Testis (tissue), 3 donors: ENCODE results near the gene EHD4. TPM values are rescaled to one million over a fixed set of nuclear protein-coding genes. Genes with fewer than 3 reads are reported as not detected.

Experiments used
- DNase-seq: peaks from one replicate; pipeline ENCODE4 v3.0.0-alpha.2; 2019
- H3K27ac ChIP-seq, 2 donors: fragments of 200-600 bp; sonication (generic); one replicate each; pipeline ENCODE4 v1.5.1; 2019
- H3K27me3 ChIP-seq: fragments of 200-600 bp; sonication (generic); one replicate; pipeline ENCODE4 v1.5.1; 2019
- H3K36me3 ChIP-seq: fragments of 200-600 bp; sonication (generic); one replicate; pipeline ENCODE4 v1.5.1; 2017; ENCODE audit warnings: low read depth; ENCODE audit errors: missing control alignments
- H3K4me1 ChIP-seq: fragments of 200-600 bp; sonication (generic); one replicate; pipeline ENCODE4 v1.5.1; 2019
- H3K4me3 ChIP-seq, 2 donors: fragments of 200-600 bp; sonication (generic); one replicate each; pipeline ENCODE4 v1.5.1; 2017 to 2019
- H3K9me3 ChIP-seq: fragments of 200-600 bp; sonication (generic); one replicate; pipeline ENCODE4 v1.5.1; 2017
- CTCF ChIP-seq, 3 experiments: fragments of 450-650 bp in 2 of 3; fragments of 200-600 bp in 1 of 3; sonication (generic) in 1 of 3; IDR thresholded peaks; one replicate each; pipeline ENCODE4 v1.5.1; 2016 to 2019; ENCODE audit warnings: antibody characterized with exemption in 3 of 3, mild to moderate bottlenecking in 2 of 3, moderate library complexity in 1 of 3
- POLR2A ChIP-seq: fragments of 450-650 bp; IDR thresholded peaks from one replicate; pipeline ENCODE4 v1.6.1; 2017; ENCODE audit warnings: antibody characterized with exemption, mild to moderate bottlenecking, moderate library complexity
- WGBS, 2 donors: methylation state at CpG; one replicate each; pipeline ENCODE4 v1.1.5; 2018; 5-methylcytosine and 5-hydroxymethylcytosine counted together
- intact Hi-C: fragments of 100-400 bp; cut with DNase I; formaldehyde crosslinking; loops from one replicate; pipeline ENCODE4 v1.15.1; 2023; ENCODE audit warnings: low total_unique reads
- polyA plus RNA-seq: library from polyadenylated mRNA; stranded (reverse); fragments of 350-450 nt; fragmentation: Illumina TruSeq; extraction: RNeasy Lipid Tissue Mini Kit (QIAGEN cat#74804); gene quantifications from one replicate; pipeline ENCODE4 v1.2.3, GENCODE V29; 2014; ENCODE audit warnings: low read depth, low replicate concordance; ENCODE audit not compliant: insufficient read depth
- total RNA-seq, 2 donors: library from RNA; depleted of rRNA; stranded (reverse); fragments of >200 nt; gene quantifications; one replicate each; pipeline ENCODE4 v1.2.3, GENCODE V29; 2016

Gene EHD4
- total and polyA plus RNA-seq, 3 donors from 2014 or later, result 8.0 to 10.2 (median 9.4) TPM

GRCh38 chr15:42016971-42017370 lies 44.6 kb upstream of the EHD4 start:
- peaks cover 3% of the 10 kb centered on the region for H3K4me1 ChIP-seq
- H3K36me3 ChIP-seq, result no peaks in the 10 kb centered on the region
- H3K4me3 ChIP-seq, result no peak overlapping the region
- H3K9me3 ChIP-seq, result no peaks in the 10 kb centered on the region
- intact Hi-C loops, result no loop called here
- H3K27ac ChIP-seq, result no peak overlapping the region
- 88 to 95% methylated on average over 6 of the region's 6 CpGs for WGBS, 2 donors
- TF ChIP-seq CTCF (IDR thresholded peaks at IDR 0.05), result no peak
- no peak for TF ChIP-seq POLR2A
- no peaks in the 10 kb centered on the region for H3K27me3 ChIP-seq
- no peak for DNase-seq

- H3K4me1 ChIP-seq, result peaks cover 3% of the 10 kb centered on the region
- H3K9me3 ChIP-seq, result no peaks in the 10 kb centered on the region
- H3K36me3 ChIP-seq, result no peaks in the 10 kb centered on the region
- TF ChIP-seq POLR2A, result no peak
- no peak for TF ChIP-seq CTCF (IDR thresholded peaks at IDR 0.05)
- H3K27ac ChIP-seq, result no peak overlapping the region
- DNase-seq, result no peak
- intact Hi-C loops, result no loop called here
- H3K27me3 ChIP-seq, result no peaks in the 10 kb centered on the region
- WGBS, 2 donors, result 97 to 100% methylated on average over 4 of the region's 4 CpGs
- no peak overlapping the region for H3K4me3 ChIP-seq
These were observed 42.0 kb upstream of the EHD4 start for GRCh38 chr15:42014406-42014805.

GRCh38 chr15:42012928-42013482 lies 40.6 kb upstream of the EHD4 start:
- TF ChIP-seq CTCF (IDR thresholded peaks at IDR 0.05) (no peak), POLR2A (no peak)
- H3K4me3 ChIP-seq, result no peak overlapping the region
- H3K27me3 ChIP-seq, result no peaks in the 10 kb centered on the region
- intact Hi-C loops, result no loop called here
- no peaks in the 10 kb centered on the region for H3K36me3 ChIP-seq
- H3K4me1 ChIP-seq, result no peaks in the 10 kb centered on the region
- no peak for DNase-seq
- WGBS, 2 donors, result 84 to 93% methylated on average over 10 of the region's 10 CpGs
- H3K9me3 ChIP-seq, result no peaks in the 10 kb centered on the region
- H3K27ac ChIP-seq, result no peak overlapping the region

- WGBS, 2 donors, result 60 to 77% methylated on average over 2 of the region's 2 CpGs
- H3K36me3 ChIP-seq, result no peaks in the 10 kb centered on the region
- H3K27ac ChIP-seq, result no peak overlapping the region
- no peaks in the 10 kb centered on the region for H3K9me3 ChIP-seq
- intact Hi-C loops, result no loop called here
- H3K4me3 ChIP-seq, result no peak overlapping the region
- no peaks in the 10 kb centered on the region for H3K4me1 ChIP-seq
- no peak for DNase-seq
- TF ChIP-seq CTCF (IDR thresholded peaks at IDR 0.05) (no peak), POLR2A (no peak)
- no peaks in the 10 kb centered on the region for H3K27me3 ChIP-seq
These were observed 39.9 kb upstream of the EHD4 start for GRCh38 chr15:42012241-42012640.

GRCh38 chr15:42011074-42011473 lies 38.7 kb upstream of the EHD4 start:
- Histone ChIP-seq H3K27ac (no peak overlapping the region), H3K9me3 (no peaks in the 10 kb centered on the region), H3K36me3 (no peaks in the 10 kb centered on the region), H3K27me3 (no peaks in the 10 kb centered on the region), H3K4me3 (no peak overlapping the region), H3K4me1 (no peaks in the 10 kb centered on the region)
- TF ChIP-seq CTCF (IDR thresholded peaks at IDR 0.05), result no peak
- no peak for TF ChIP-seq POLR2A
- 80 to 92% methylated on average over 7 of the region's 7 CpGs for WGBS, 2 donors
- no peak for DNase-seq
- intact Hi-C loops, result no loop called here
